AG09319 (cell line): ENCODE measurements around the gene RNF141.

Source experiments
- DNase-seq: peaks from one replicate; pipeline ENCODE4 v3.0.0-alpha.2; 2010; ENCODE audit warnings: low read depth; ENCODE audit errors: extremely low read depth
- CTCF ChIP-seq: IDR thresholded peaks from 2 replicates; pipeline ENCODE4 v1.5.1; 2011; ENCODE audit warnings: low read depth, mild to moderate bottlenecking, inconsistent platforms, low read length, moderate library complexity

The RNF141 gene

GRCh38 chr11:10494636-10495463 is 46.1 kb downstream of the RNF141 start:
- no peak for DNase-seq

GRCh38 chr11:10493041-10493663 is 47.8 kb downstream of the RNF141 start:
- no peak for DNase-seq
- no peak for TF ChIP-seq CTCF

More at GRCh38 chr11:10494636-10495463, 46.1 kb downstream of the RNF141 start:
- TF ChIP-seq CTCF, result no peak

GRCh38 chr11:10492084-10492483 is 48.9 kb downstream of the RNF141 start:
- TF ChIP-seq CTCF, result no peak
- DNase-seq, result no peak

- peak; percentile 83 for DNase-seq
- no peak for TF ChIP-seq CTCF
Measured at GRCh38 chr11:10490398-10491241, 50.4 kb downstream of the RNF141 start.

GRCh38 chr11:10490032-10490397 is 51.0 kb downstream of the RNF141 start:
- DNase-seq, result no peak
- TF ChIP-seq CTCF, result no peak

- no peak for TF ChIP-seq CTCF
- no peak for DNase-seq
Measured at GRCh38 chr11:10488934-10489691, 51.9 kb downstream of the RNF141 start.
